H1 (cell line): ENCODE results near the gene CORO7. TPM values are rescaled to one million over a fixed set of nuclear protein-coding genes. Genes with fewer than 3 reads are reported as not detected.
A peak's percentile ranks its signal among the peaks of the same experiment; 100 is the strongest.

Experiments
- ATF2 ChIP-seq: IDR thresholded peaks from 2 replicates; pipeline ENCODE4 v1.6.1; 2012; ENCODE audit warnings: low read length, inconsistent platforms
- BCL11A ChIP-seq, 2 experiments: IDR thresholded peaks; one replicate each; pipeline ENCODE4 v1.6.1; 2011; ENCODE audit warnings: low read depth in 2 of 2, low read length in 2 of 2, mild to moderate bottlenecking in 2 of 2
- BRCA1 ChIP-seq: IDR thresholded peaks from 2 replicates; pipeline ENCODE4 v1.6.1; 2012; ENCODE audit warnings: low read depth, low read length, improper control_type of control experiment
- CEBPB ChIP-seq: IDR thresholded peaks from 2 replicates; pipeline ENCODE4 v1.6.1; 2012; ENCODE audit warnings: low read depth, low read length
- CHD1 ChIP-seq: IDR thresholded peaks from 2 replicates; pipeline ENCODE4 v1.6.1; 2012; ENCODE audit warnings: low read depth, low read length, improper control_type of control experiment
- CHD2 ChIP-seq: IDR thresholded peaks from 2 replicates; pipeline ENCODE4 v1.6.1; 2012; ENCODE audit warnings: low read length, improper control_type of control experiment
- CTCF ChIP-seq, 3 experiments: IDR thresholded peaks; 1 replicate in 2 of 3; 2 replicates in 1 of 3; pipeline versions ENCODE4 v1.5.1 to v1.6.1; 2011; ENCODE audit warnings: low read length in 3 of 3, mild to moderate bottlenecking in 3 of 3, inconsistent platforms in 2 of 3, low read depth in 1 of 3, moderate library complexity in 1 of 3; ENCODE audit not compliant: insufficient read depth in 1 of 3; ENCODE audit errors: control extremely low read depth in 1 of 3
- EGR1 ChIP-seq: IDR thresholded peaks from 2 replicates; pipeline ENCODE4 v1.6.1; 2011; ENCODE audit warnings: low read depth, low read length, borderline replicate concordance
- JUN ChIP-seq: IDR thresholded peaks from 2 replicates; pipeline ENCODE4 v1.6.1; 2011; ENCODE audit warnings: low read depth, mild to moderate bottlenecking, improper control_type of control experiment, low read length
- POLR2AphosphoS5 ChIP-seq: IDR thresholded peaks from 2 replicates; pipeline ENCODE4 v1.6.1; 2011; ENCODE audit warnings: low read depth, low read length
- RXRA ChIP-seq: IDR thresholded peaks from 2 replicates; pipeline ENCODE4 v1.6.1; 2011; ENCODE audit warnings: low read depth, mild to moderate bottlenecking, low read length, moderate library complexity; ENCODE audit not compliant: insufficient read depth
- SIN3A ChIP-seq, 2 experiments: IDR thresholded peaks in 1 of 2; conservative IDR thresholded peaks in 1 of 2; 2 replicates each; pipeline ENCODE4 v1.6.1; 2011 to 2012; ENCODE audit warnings: low read length in 2 of 2, improper control_type of control experiment in 1 of 2, low read depth in 1 of 2, mild to moderate bottlenecking in 1 of 2
- SIRT6 ChIP-seq: IDR thresholded peaks from one replicate; pipeline ENCODE4 v1.7.1; 2012; ENCODE audit warnings: low read length, inconsistent platforms
- TAF1 ChIP-seq: IDR thresholded peaks from 2 replicates; pipeline ENCODE4 v1.6.1; 2011; ENCODE audit warnings: mild to moderate bottlenecking, low read depth, low read length
- USF2 ChIP-seq: IDR thresholded peaks from 2 replicates; pipeline ENCODE4 v1.6.1; 2011; ENCODE audit warnings: low read length, improper control_type of control experiment
- YY1 ChIP-seq: IDR thresholded peaks from 2 replicates; pipeline ENCODE4 v1.6.1; 2011; ENCODE audit warnings: low read depth, mild to moderate bottlenecking, low read length
- polyA plus RNA-seq, 7 experiments: library from polyadenylated mRNA; depleted of rRNA in 3 of 7; stranded (reverse) in 5 of 7; unstranded in 2 of 7; fragments of >200 nt in 5 of 7; fragments of 200-250 nt in 2 of 7; gene quantifications; 1 replicate in 5 of 7; 2 replicates in 1 of 7; 4 replicates in 1 of 7; pipeline versions ENCODE4 v1.2.1 to v1.2.3, GENCODE V29; 2011 to 2013; ENCODE audit warnings: missing spikeins in 2 of 7, mixed read lengths in 2 of 7
- total RNA-seq: library from RNA; stranded (reverse); fragmentation: NEBNext Ultra II Directional; extraction: Animal tissue kit (Norgen Biotek cat#: 25700); gene quantifications from 2 replicates; pipeline ENCODE4 v1.2.1, GENCODE V29; 2021

CORO7 gene
- total and polyA plus RNA-seq, 2 of the 8 experiments (the other 6 are each of a cell fraction or from before 2014, with no cell fraction given) = 25.2 to 29.8 TPM

GRCh38 chr16:4373909-4374742, 42.3 kb downstream of the CORO7 start (continued):
- no peak for TF ChIP-seq SIN3A (conservative IDR thresholded peaks at IDR 0.05 in 1 of 2, IDR thresholded peaks at IDR 0.05 in 1 of 2; ENCODE audit: low read depth in 1 of 2, low read length in 2 of 2)
- TF ChIP-seq RXRA = no peak
- TF ChIP-seq BRCA1 = no peak
- TF ChIP-seq CEBPB = no peak
- no peak for TF ChIP-seq YY1
- TF ChIP-seq TAF1 = no peak
- no peak for TF ChIP-seq CHD2
- TF ChIP-seq CTCF (IDR thresholded peaks at IDR 0.05; ENCODE audit: control extremely low read depth in 1 of 3, insufficient read depth in 1 of 3, low read depth in 1 of 3, low read length in 3 of 3) = no peak
- peak; percentile 29; the same call in 1 of the 2 replicates for TF ChIP-seq POLR2AphosphoS5
- no peak for TF ChIP-seq USF2
- TF ChIP-seq EGR1 = peak; percentile 70; the same call in 1 of the 2 replicates
- TF ChIP-seq SIRT6 = no peak
- no peak for TF ChIP-seq JUN
- TF ChIP-seq CHD1 = no peak
- TF ChIP-seq BCL11A (IDR thresholded peaks at IDR 0.05; ENCODE audit: low read depth in 2 of 2, low read length in 2 of 2) = no peak
- TF ChIP-seq ATF2 = no peak
- TF ChIP-seq, all 59 proteins: peak for 4
